HUES48 (cell line): Measurements from ENCODE around the gene PDCD1.

Source experiments
- H3K27ac ChIP-seq: one replicate; pipeline ENCODE4 v1.7.0; 2013; ENCODE audit warnings: low read depth, low read length, inconsistent platforms
- H3K27me3 ChIP-seq: 2 replicates; pipeline ENCODE4 v1.6.1; 2013; ENCODE audit warnings: mild to moderate bottlenecking, low read length; ENCODE audit not compliant: control insufficient read depth, insufficient read depth
- H3K36me3 ChIP-seq: 2 replicates; pipeline ENCODE4 v1.6.1; 2013; ENCODE audit warnings: low read length; ENCODE audit not compliant: control insufficient read depth, insufficient read depth
- H3K4me1 ChIP-seq: 2 replicates; pipeline ENCODE4 v1.6.1; 2013; ENCODE audit warnings: mild to moderate bottlenecking, low read length; ENCODE audit not compliant: control insufficient read depth, insufficient read depth
- H3K4me3 ChIP-seq: 2 replicates; pipeline ENCODE4 v1.5.1; 2013; ENCODE audit warnings: mild to moderate bottlenecking, low read depth, low read length
- H3K9ac ChIP-seq: 2 replicates; pipeline ENCODE4 v1.6.1; 2013; ENCODE audit warnings: mild to moderate bottlenecking, low read depth, low read length, moderate library complexity
- H3K9me3 ChIP-seq: 2 replicates; pipeline ENCODE4 v1.6.1; 2013; ENCODE audit warnings: low read length; ENCODE audit not compliant: control insufficient read depth, insufficient read depth

Gene PDCD1

GRCh38 chr2:241874277-241874925 lies 15.7 kb upstream of the PDCD1 start:
- H3K36me3 ChIP-seq = no peaks in the 10 kb centered on the region

GRCh38 chr2:241873803-241874110 lies 15.1 kb upstream of the PDCD1 start:
- H3K4me3 ChIP-seq = no peak overlapping the region
- H3K9ac ChIP-seq = no peak overlapping the region
- H3K36me3 ChIP-seq = no peaks in the 10 kb centered on the region
- H3K4me1 ChIP-seq = no peaks in the 10 kb centered on the region
- H3K27me3 ChIP-seq = no peaks in the 10 kb centered on the region
- H3K9me3 ChIP-seq = peaks cover 7% of the 10 kb centered on the region; the same call in 1 of the 2 replicates
- H3K27ac ChIP-seq = no peak overlapping the region

More at GRCh38 chr2:241874277-241874925, 15.7 kb upstream of the PDCD1 start:
- no peak overlapping the region for H3K4me3 ChIP-seq
- H3K9me3 ChIP-seq = peaks cover 7% of the 10 kb centered on the region; the same call in 1 of the 2 replicates
- no peak overlapping the region for H3K27ac ChIP-seq
- H3K27me3 ChIP-seq = no peaks in the 10 kb centered on the region
- H3K9ac ChIP-seq = no peak overlapping the region
- no peaks in the 10 kb centered on the region for H3K4me1 ChIP-seq

- peaks cover 7% of the 10 kb centered on the region; the same call in 1 of the 2 replicates for H3K9me3 ChIP-seq
- H3K27ac ChIP-seq = no peak overlapping the region
- no peaks in the 10 kb centered on the region for H3K4me1 ChIP-seq
- no peaks in the 10 kb centered on the region for H3K36me3 ChIP-seq
- no peak overlapping the region for H3K9ac ChIP-seq
- H3K27me3 ChIP-seq = no peaks in the 10 kb centered on the region
- H3K4me3 ChIP-seq = no peak overlapping the region
Observed at GRCh38 chr2:241873081-241873802, 14.5 kb upstream of the PDCD1 start.

- peaks cover 7% of the 10 kb centered on the region; the same call in 1 of the 2 replicates for H3K9me3 ChIP-seq
- H3K9ac ChIP-seq = no peak overlapping the region
- H3K36me3 ChIP-seq = no peaks in the 10 kb centered on the region
- no peak overlapping the region for H3K27ac ChIP-seq
- H3K4me1 ChIP-seq = no peaks in the 10 kb centered on the region
- H3K4me3 ChIP-seq = no peak overlapping the region
- H3K27me3 ChIP-seq = no peaks in the 10 kb centered on the region
Observed at GRCh38 chr2:241872313-241872642, 13.6 kb upstream of the PDCD1 start.

- no peak overlapping the region for H3K4me3 ChIP-seq
- peaks cover 7% of the 10 kb centered on the region; the same call in 1 of the 2 replicates for H3K9me3 ChIP-seq
- no peaks in the 10 kb centered on the region for H3K36me3 ChIP-seq
- H3K27me3 ChIP-seq = 0 out of 2 replicates have a peak, but pooled peaks cover 3% of the 10 kb centered on the region
- no peaks in the 10 kb centered on the region for H3K4me1 ChIP-seq
- H3K27ac ChIP-seq = no peak overlapping the region
- H3K9ac ChIP-seq = no peak overlapping the region
Observed at GRCh38 chr2:241871538-241872312, 13.0 kb upstream of the PDCD1 start.

- Histone ChIP-seq H3K27me3 (0 out of 2 replicates have a peak, but pooled peaks cover 3% of the 10 kb centered on the region), H3K4me1 (no peaks in the 10 kb centered on the region; the same call in 1 of the 2 replicates), H3K9ac (no peak overlapping the region), H3K27ac (no peak overlapping the region), H3K36me3 (no peaks in the 10 kb centered on the region), H3K4me3 (no peak overlapping the region), H3K9me3 (peaks cover 7% of the 10 kb centered on the region; the same call in 1 of the 2 replicates)
Observed at GRCh38 chr2:241870611-241871537, 12.2 kb upstream of the PDCD1 start.

GRCh38 chr2:241870081-241870541 lies 11.4 kb upstream of the PDCD1 start:
- Histone ChIP-seq H3K36me3 (no peaks in the 10 kb centered on the region), H3K27me3 (0 out of 2 replicates have a peak, but pooled peaks cover 3% of the 10 kb centered on the region), H3K4me1 (no peaks in the 10 kb centered on the region; the same call in 1 of the 2 replicates), H3K9me3 (peaks cover 4% of the 10 kb centered on the region; the same call in 1 of the 2 replicates), H3K9ac (no peak overlapping the region), H3K4me3 (no peak overlapping the region), H3K27ac (no peak overlapping the region)

- Histone ChIP-seq H3K4me3 (no peak within 1 kb of the TSS), H3K27me3 (0 out of 2 replicates have a peak, but pooled peaks cover 3% of the 10 kb centered on the region), H3K9me3 (peaks cover 4% of the 10 kb centered on the region; the same call in 1 of the 2 replicates), H3K9ac (no peak within 1 kb of the TSS), H3K36me3 (no peaks in the 10 kb centered on the region), H3K27ac (no peak within 1 kb of the TSS), H3K4me1 (no peaks in the 10 kb centered on the region; the same call in 1 of the 2 replicates)
Observed at GRCh38 chr2:241869087-241869961, 10.6 kb upstream of the PDCD1 start, which contains the start of gene RTP5. TSS of gene RTP5 (plus strand) at chr2:241869729. CDS start at chr2:241869757, 28 bp downstream.

- no peak overlapping the region for H3K9ac ChIP-seq
Observed at GRCh38 chr2:241868661-241869081, 10.0 kb upstream of the PDCD1 start.

More at GRCh38 chr2:241868661-241869081, 10.0 kb upstream of the PDCD1 start:
- 0 out of 2 replicates have a peak, but pooled peaks cover 3% of the 10 kb centered on the region for H3K27me3 ChIP-seq
- H3K4me1 ChIP-seq = no peaks in the 10 kb centered on the region; the same call in 1 of the 2 replicates
- H3K36me3 ChIP-seq = no peaks in the 10 kb centered on the region
- H3K4me3 ChIP-seq = no peak overlapping the region
- no peak overlapping the region for H3K27ac ChIP-seq
- H3K9me3 ChIP-seq = no peaks in the 10 kb centered on the region
